WTC11 (cell line): ENCODE data around the gene UIMC1.
A peak's percentile ranks its signal among the peaks of the same experiment; 100 is the strongest.

Experiments used
- ARID4B ChIP-seq: sonication (generic); formaldehyde crosslinking; IDR thresholded peaks from 2 replicates; pipeline ENCODE4 v1.8.0; 2023; ENCODE audit warnings: missing genetic modification reagents, mild to moderate bottlenecking, borderline replicate concordance
- CTCF ChIP-seq: fragments of 200-600 bp; IDR thresholded peaks from 2 replicates; pipeline ENCODE4 v1.8.0; 2022; ENCODE audit warnings: antibody characterized with exemption
- ELF4 ChIP-seq: sonication (generic); formaldehyde crosslinking; IDR thresholded peaks from 2 replicates; pipeline ENCODE4 v1.8.1; 2022; ENCODE audit warnings: low read depth, mild to moderate bottlenecking, moderate library complexity, missing genetic modification reagents
- FOXJ3 ChIP-seq: sonication (generic); formaldehyde crosslinking; IDR thresholded peaks from 2 replicates; pipeline ENCODE4 v1.9.0; 2021; ENCODE audit warnings: missing genetic modification reagents, mild to moderate bottlenecking, borderline replicate concordance
- JUN ChIP-seq: sonication (generic); formaldehyde crosslinking; IDR thresholded peaks from 2 replicates; pipeline ENCODE4 v1.8.0; 2023; ENCODE audit warnings: mild to moderate bottlenecking, missing genetic modification reagents
- NFATC4 ChIP-seq: fragments of 250-450 bp; sonication (Bioruptor Pico); IDR thresholded peaks from 2 replicates; pipeline ENCODE4 v1.9.0; 2021; ENCODE audit warnings: mild to moderate bottlenecking
- NFE2L1 ChIP-seq: sonication (generic); formaldehyde crosslinking; IDR thresholded peaks from 2 replicates; pipeline ENCODE4 v1.8.1; 2023; ENCODE audit warnings: missing genetic modification reagents
- NR3C1 ChIP-seq: sonication (generic); formaldehyde crosslinking; conservative IDR thresholded peaks from 2 replicates; pipeline ENCODE4 v1.8.1; 2023; ENCODE audit warnings: low read depth, mild to moderate bottlenecking, missing genetic modification reagents
- SMAD3 ChIP-seq: sonication (generic); formaldehyde crosslinking; IDR thresholded peaks from 2 replicates; pipeline ENCODE4 v1.8.0; 2022; ENCODE audit warnings: missing genetic modification reagents, mild to moderate bottlenecking, borderline replicate concordance
- SP1 ChIP-seq: sonication (generic); formaldehyde crosslinking; conservative IDR thresholded peaks from 2 replicates; pipeline ENCODE4 v1.8.1; 2022; ENCODE audit warnings: missing genetic modification reagents
- TCF7 ChIP-seq: sonication (generic); formaldehyde crosslinking; IDR thresholded peaks from 2 replicates; pipeline ENCODE4 v1.8.0; 2022; ENCODE audit warnings: mild to moderate bottlenecking, low read depth, missing genetic modification reagents, moderate library complexity
- ZBTB21 ChIP-seq: sonication (generic); formaldehyde crosslinking; IDR thresholded peaks from 2 replicates; pipeline ENCODE4 v1.8.1; 2023; ENCODE audit warnings: mild to moderate bottlenecking, missing genetic modification reagents, borderline replicate concordance

- TF ChIP-seq FOXJ3 (CRISPR knock-in tag) (no peak), SP1 (peak; percentile 20), CTCF (peak; percentile 38; the same call in 1 of the 2 replicates), SMAD3 (CRISPR knock-in tag) (no peak), NFE2L1 (CRISPR knock-in tag) (no peak), ARID4B (CRISPR knock-in tag) (peak; percentile 81; the same call in 1 of the 2 replicates), TCF7 (no peak), JUN (0 out of 2 replicates have a peak, but pooled peaks have one; percentile 55), ELF4 (CRISPR knock-in tag) (no peak), ZBTB21 (CRISPR knock-in tag) (no peak), NR3C1 (CRISPR knock-in tag) (no peak), NFATC4 (CRISPR knock-in tag) (no peak)
Measured at GRCh38 chr5:177022386-177023302, 16.1 kb upstream of the UIMC1 start, which contains the start of gene ZNF346.
